Smooth muscle cell (in vitro differentiated cells): Measurements from ENCODE around the gene USP32. TPM values are rescaled to one million over a fixed set of nuclear protein-coding genes. Genes with fewer than 3 reads are reported as not detected.

Experiments used
- DNase-seq: peaks from one replicate; lab custom pipeline; 2025; ENCODE audit not compliant: unreplicated experiment; lab: John Stamatoyannopoulos, UW
- H2AFZ ChIP-seq: fragments of 200-600 bp; sonication (generic); 2 replicates; pipeline ENCODE4 v1.6.0; 2016; ENCODE audit warnings: antibody characterized with exemption, low read depth, mild to moderate bottlenecking
- H3F3A ChIP-seq: fragments of 200-600 bp; sonication (generic); 2 replicates; pipeline ENCODE4 v1.6.0; 2017; ENCODE audit warnings: antibody characterized with exemption, low read depth
- H3K27ac ChIP-seq: fragments of 200-600 bp; sonication (generic); 2 replicates; pipeline ENCODE4 v1.5.1; 2016; ENCODE audit warnings: low read depth, mild to moderate bottlenecking
- H3K27me3 ChIP-seq: fragments of 200-600 bp; sonication (generic); 2 replicates; pipeline ENCODE4 v1.6.1; 2016; ENCODE audit warnings: low read depth, mild to moderate bottlenecking
- H3K36me3 ChIP-seq: fragments of 200-600 bp; sonication (generic); 2 replicates; pipeline ENCODE4 v1.5.1; 2016; ENCODE audit warnings: low read depth
- H3K4me1 ChIP-seq: fragments of 200-600 bp; sonication (generic); 2 replicates; pipeline ENCODE4 v1.5.1; 2016; ENCODE audit warnings: low read depth
- H3K4me2 ChIP-seq: fragments of 200-600 bp; sonication (generic); 2 replicates; pipeline ENCODE4 v1.6.0; 2016; ENCODE audit warnings: mild to moderate bottlenecking
- H3K4me3 ChIP-seq: fragments of 200-600 bp; sonication (generic); 2 replicates; pipeline ENCODE4 v1.5.1; 2016; ENCODE audit warnings: mild to moderate bottlenecking
- H3K79me2 ChIP-seq: fragments of 200-600 bp; sonication (generic); 2 replicates; pipeline ENCODE4 v1.6.0; 2016; ENCODE audit warnings: low read depth, mild to moderate bottlenecking
- H3K9ac ChIP-seq: fragments of 200-600 bp; sonication (generic); 2 replicates; pipeline ENCODE4 v1.6.0; 2016; ENCODE audit warnings: low read depth
- H3K9me3 ChIP-seq: fragments of 200-600 bp; sonication (generic); replicated peaks from 2 replicates; pipeline ENCODE4 v1.5.1; 2016; ENCODE audit warnings: low read depth
- H4K20me1 ChIP-seq: fragments of 200-600 bp; sonication (generic); 2 replicates; pipeline ENCODE4 v1.6.0; 2016; ENCODE audit warnings: low read depth
- WGBS: methylation state at CpG from one replicate; pipeline ENCODE4 v1.1.7; 2016; ENCODE audit warnings: low lambda C conversion rate; 5-methylcytosine and 5-hydroxymethylcytosine counted together
- polyA plus RNA-seq: library from polyadenylated mRNA; unstranded; fragments of >200 nt; fragmentation: Nextera tagmentation; extraction: Ambion mirVana; gene quantifications from 2 replicates; pipeline ENCODE4 v1.2.1, GENCODE V29; 2016
- total RNA-seq: library from RNA; depleted of rRNA; stranded (reverse); fragments of >200 nt; gene quantifications from 2 replicates; pipeline ENCODE4 v1.2.3, GENCODE V29; 2014
- TF ChIP-seq, protein P1 (sequence below): fragments of 200-600 bp; sonication (generic); IDR thresholded peaks from 2 replicates; pipeline ENCODE4 v1.5.1; 2017; ENCODE audit warnings: borderline replicate concordance, mild to moderate bottlenecking, antibody characterized with exemption; ENCODE audit not compliant: insufficient read depth, poor library complexity, severe bottlenecking

USP32 gene
- total and polyA plus RNA-seq, 2 experiments from 2014 or later, result 10.5 to 21.7 TPM

DNA sequence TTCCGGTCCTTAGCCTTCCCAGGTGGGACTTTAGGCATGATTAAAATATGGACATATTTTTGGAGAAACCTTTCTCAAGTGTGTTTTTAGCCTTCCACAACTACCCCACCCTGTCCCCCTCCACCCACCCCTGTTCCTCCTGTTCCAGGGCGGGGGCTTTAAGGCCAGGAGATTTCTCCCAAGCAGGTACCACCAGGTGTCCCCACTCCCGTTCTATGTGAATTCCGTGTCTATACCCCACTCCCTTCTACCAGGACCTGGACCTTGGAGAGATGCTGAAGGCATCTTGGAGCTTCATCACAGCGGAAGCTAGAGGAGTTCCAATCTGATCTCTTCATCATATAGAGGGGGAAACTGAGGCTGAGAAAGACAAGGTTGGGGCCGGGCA, 232.5 kb downstream of the USP32 start:
- TF ChIP-seq, protein P1, sequence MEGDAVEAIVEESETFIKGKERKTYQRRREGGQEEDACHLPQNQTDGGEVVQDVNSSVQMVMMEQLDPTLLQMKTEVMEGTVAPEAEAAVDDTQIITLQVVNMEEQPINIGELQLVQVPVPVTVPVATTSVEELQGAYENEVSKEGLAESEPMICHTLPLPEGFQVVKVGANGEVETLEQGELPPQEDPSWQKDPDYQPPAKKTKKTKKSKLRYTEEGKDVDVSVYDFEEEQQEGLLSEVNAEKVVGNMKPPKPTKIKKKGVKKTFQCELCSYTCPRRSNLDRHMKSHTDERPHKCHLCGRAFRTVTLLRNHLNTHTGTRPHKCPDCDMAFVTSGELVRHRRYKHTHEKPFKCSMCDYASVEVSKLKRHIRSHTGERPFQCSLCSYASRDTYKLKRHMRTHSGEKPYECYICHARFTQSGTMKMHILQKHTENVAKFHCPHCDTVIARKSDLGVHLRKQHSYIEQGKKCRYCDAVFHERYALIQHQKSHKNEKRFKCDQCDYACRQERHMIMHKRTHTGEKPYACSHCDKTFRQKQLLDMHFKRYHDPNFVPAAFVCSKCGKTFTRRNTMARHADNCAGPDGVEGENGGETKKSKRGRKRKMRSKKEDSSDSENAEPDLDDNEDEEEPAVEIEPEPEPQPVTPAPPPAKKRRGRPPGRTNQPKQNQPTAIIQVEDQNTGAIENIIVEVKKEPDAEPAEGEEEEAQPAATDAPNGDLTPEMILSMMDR, result no peak
- no peak for DNase-seq
- WGBS, result 63% methylated on average over 6 of the region's 6 CpGs

DNA sequence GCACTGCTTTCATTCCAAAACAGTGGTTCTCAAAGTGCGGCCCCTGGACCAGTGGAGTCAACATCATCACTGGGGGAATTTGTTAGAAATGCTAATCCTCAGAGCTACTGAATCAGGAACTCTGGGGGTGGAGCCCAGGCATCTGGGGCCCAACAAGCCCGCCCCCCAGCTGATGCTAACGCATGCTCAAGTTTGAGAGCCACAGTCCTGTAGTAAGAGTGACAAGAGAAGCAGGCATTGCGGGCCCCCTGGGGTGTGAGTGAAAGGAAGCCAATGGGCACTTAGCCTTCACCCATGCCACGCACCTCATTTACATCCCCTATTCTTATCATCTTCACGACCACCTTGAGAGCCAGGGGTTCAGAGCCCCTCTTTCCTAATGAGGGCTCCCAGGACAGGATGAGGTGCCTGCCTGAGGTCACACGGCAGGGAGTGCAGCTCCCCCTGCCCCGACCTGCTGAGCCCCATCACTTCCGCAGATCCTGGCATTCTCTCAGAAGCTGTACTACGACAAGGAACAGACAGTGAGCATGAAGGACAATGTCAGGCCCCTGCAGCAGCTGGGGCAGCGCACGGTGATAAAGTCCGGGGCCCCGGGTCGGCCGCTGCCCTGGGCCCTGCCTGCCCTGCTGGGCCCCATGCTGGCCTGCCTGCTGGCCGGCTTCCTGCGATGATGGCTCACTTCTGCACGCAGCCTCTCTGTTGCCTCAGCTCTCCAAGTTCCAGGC, 233.0 kb downstream of the USP32 start:
- Histone ChIP-seq H3K4me1 (peaks cover 25% of the 10 kb centered on the region), H3F3A (no peaks in the 10 kb centered on the region), H3K36me3 (no peaks in the 10 kb centered on the region), H3K9me3 (no peaks in the 10 kb centered on the region), H4K20me1 (no peaks in the 10 kb centered on the region), H3K4me2 (no peak overlapping the region), H3K27me3 (peaks cover 46% of the 10 kb centered on the region), H3K4me3 (no peak overlapping the region), H3K27ac (no peak overlapping the region), H3K79me2 (no peaks in the 10 kb centered on the region), H3K9ac (no peak overlapping the region), H2AFZ (no peak overlapping the region)
- WGBS, result 22% methylated on average over 19 of the region's 19 CpGs
- no peak for DNase-seq
- TF ChIP-seq, protein P1, result no peak

More for the DNA sequence above, 232.5 kb downstream of the USP32 start:
- Histone ChIP-seq H3K4me3 (no peak overlapping the region), H2AFZ (no peak overlapping the region), H4K20me1 (no peaks in the 10 kb centered on the region), H3K27me3 (peaks cover 46% of the 10 kb centered on the region), H3K4me1 (peaks cover 25% of the 10 kb centered on the region), H3F3A (no peaks in the 10 kb centered on the region), H3K27ac (no peak overlapping the region), H3K36me3 (no peaks in the 10 kb centered on the region), H3K79me2 (no peaks in the 10 kb centered on the region), H3K9ac (no peak overlapping the region), H3K9me3 (no peaks in the 10 kb centered on the region), H3K4me2 (no peak overlapping the region)

DNA sequence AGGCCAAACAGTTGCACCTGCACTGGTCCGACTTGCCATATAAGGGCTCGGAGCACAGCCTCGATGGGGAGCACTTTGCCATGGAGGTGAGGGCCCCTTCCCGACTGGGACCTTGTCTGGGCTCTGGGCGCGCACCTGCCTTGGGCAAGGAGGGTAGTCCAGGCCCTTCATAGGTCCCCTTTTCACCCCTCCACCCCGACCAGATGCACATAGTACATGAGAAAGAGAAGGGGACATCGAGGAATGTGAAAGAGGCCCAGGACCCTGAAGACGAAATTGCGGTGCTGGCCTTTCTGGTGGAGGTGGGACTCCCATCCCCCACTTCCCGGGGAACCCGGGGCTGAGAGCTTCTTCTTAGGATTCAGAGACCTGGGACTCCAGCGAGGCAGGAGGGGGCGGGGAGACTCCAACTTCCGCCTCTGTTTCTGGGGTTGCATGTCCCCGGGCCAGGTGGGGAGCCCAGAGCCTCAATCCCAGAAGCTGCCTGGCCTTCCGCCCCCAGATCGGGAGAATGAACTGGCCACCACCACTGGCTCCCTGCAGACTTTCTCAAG, 234.4 kb downstream of the USP32 start:
- TF ChIP-seq, protein P1, result no peak
- Histone ChIP-seq H4K20me1 (no peaks in the 10 kb centered on the region), H3K27ac (no peak overlapping the region), H3K4me2 (no peak overlapping the region), H3K79me2 (no peaks in the 10 kb centered on the region), H3K27me3 (peaks cover 58% of the 10 kb centered on the region), H3F3A (no peaks in the 10 kb centered on the region), H3K9me3 (no peaks in the 10 kb centered on the region), H3K4me1 (peaks cover 22% of the 10 kb centered on the region), H3K9ac (no peak overlapping the region), H3K4me3 (no peak overlapping the region), H2AFZ (no peak overlapping the region), H3K36me3 (no peaks in the 10 kb centered on the region)
- 83% methylated on average over 17 of the region's 18 CpGs for WGBS
- no peak for DNase-seq
